HCT116 (cell line): ENCODE data around the gene EPHB3. TPM values are rescaled to one million over a fixed set of nuclear protein-coding genes. Genes with fewer than 3 reads are reported as not detected.

Experiments used
- ATAC-seq: fragments of 200-7000 bp; cut with Tn5 transposase; 2 replicates; pipeline ENCODE4 v1.9.1; 2020; ENCODE audit warnings: mild to moderate bottlenecking, moderate library complexity
- BruUV-seq: library from RNA; stranded (reverse); fragments of 400-500 nt; replicated peaks from 2 replicates; lab custom pipeline; 2021; lab: Mats Ljungman, UMichigan
- CTCF ChIA-PET: fragments of 300-600 bp; sonication (Branson Sonifier 250); formaldehyde crosslinking; loops from one replicate; lab custom pipeline; 2021; ENCODE audit warnings: antibody characterized with exemption; lab: Charles Lee
- POLR2A ChIA-PET: fragments of 300-600, 350-600 bp; sonication (Branson Sonifier 250); formaldehyde crosslinking; loops from one replicate; lab custom pipeline; 2021; ENCODE audit warnings: antibody characterized with exemption; lab: Charles Lee
- RAD21 ChIA-PET, 2 experiments: fragments of 300-600 bp; sonication (Branson Sonifier 250); formaldehyde crosslinking; loops; one replicate each; lab custom pipeline; 2023; ENCODE audit warnings: low total read pairs in 2 of 2; ENCODE audit not compliant: uncharacterized antibody in 2 of 2, unreplicated experiment in 2 of 2, low non-redundant PET in 1 of 2; lab: Charles Lee
- DNase-seq: peaks from one replicate; pipeline ENCODE4 v3.0.0-alpha.2; 2010; ENCODE audit warnings: low read depth, low spot score
- H2AFZ ChIP-seq: fragments of 200-600 bp; shearing (Covaris generic), sonication (generic); 2 replicates; pipeline ENCODE4 v1.6.1; 2017; ENCODE audit warnings: low read depth, mixed run types, mixed read lengths, antibody characterized with exemption, low read length; ENCODE audit not compliant: poor library complexity, severe bottlenecking
- H3K27ac ChIP-seq: 2 replicates; pipeline ENCODE4 v1.5.1; 2012; ENCODE audit warnings: low read depth, low read length
- H3K27me3 ChIP-seq: fragments of 200-600 bp; sonication (generic); 2 replicates; pipeline ENCODE4 v1.6.1; 2016; ENCODE audit warnings: mixed run types, low read length, mixed read lengths; ENCODE audit not compliant: insufficient read depth
- H3K36me3 ChIP-seq, 2 experiments: fragments of 200-500 bp in 1 of 2; fragments of 200-600 bp in 1 of 2; sonication (Bioruptor generic) in 1 of 2; sonication (generic) in 1 of 2; 2 replicates each; pipeline versions ENCODE4 v1.5.1 to v1.6.1; 2014 to 2016; ENCODE audit warnings: low read length in 2 of 2, inconsistent platforms in 1 of 2, mixed read lengths in 1 of 2, mixed run types in 1 of 2; ENCODE audit not compliant: insufficient read depth in 2 of 2, control insufficient read depth in 1 of 2
- H3K4me1 ChIP-seq, 2 experiments: fragments of 200-600 bp in 1 of 2; sonication (generic) in 1 of 2; 2 replicates each; pipeline versions ENCODE4 v1.5.1 to v1.6.1; 2012 to 2017; ENCODE audit warnings: low read length in 2 of 2, inconsistent platforms in 1 of 2, mild to moderate bottlenecking in 1 of 2, mixed read lengths in 1 of 2, mixed run types in 1 of 2, moderate library complexity in 1 of 2; ENCODE audit not compliant: insufficient read depth in 2 of 2, control insufficient read depth in 1 of 2
- H3K4me2 ChIP-seq: fragments of 200-600 bp; sonication (generic); 2 replicates; pipeline ENCODE4 v1.6.1; 2017; ENCODE audit warnings: mixed run types, low read length, mixed read lengths
- H3K4me3 ChIP-seq, 2 experiments: fragments of 200-600 bp in 1 of 2; sonication (generic) in 1 of 2; replicated peaks in 1 of 2; 2 replicates each; pipeline ENCODE4 v1.5.1; 2011 to 2016; ENCODE audit warnings: low read length in 2 of 2, control low read depth in 1 of 2, low read depth in 1 of 2, mild to moderate bottlenecking in 1 of 2, mixed read lengths in 1 of 2, mixed run types in 1 of 2
- H3K79me2 ChIP-seq: fragments of 200-600 bp; sonication (generic); 2 replicates; pipeline ENCODE4 v1.6.1; 2017; ENCODE audit warnings: mild to moderate bottlenecking, mixed run types, low read length, moderate library complexity, mixed read lengths; ENCODE audit not compliant: insufficient read depth
- H3K9ac ChIP-seq: fragments of 200-600 bp; sonication (generic); 2 replicates; pipeline ENCODE4 v1.6.1; 2016; ENCODE audit warnings: low read length, mixed read lengths
- H3K9me2 ChIP-seq: fragments of 200-600 bp; sonication (generic), shearing (Covaris generic); 2 replicates; pipeline ENCODE4 v1.6.1; 2017; ENCODE audit warnings: mixed run types, mild to moderate bottlenecking, moderate library complexity; ENCODE audit not compliant: insufficient read depth
- H3K9me3 ChIP-seq, 2 experiments: fragments of 200-500 bp in 1 of 2; fragments of 200-600 bp in 1 of 2; sonication (Bioruptor generic) in 1 of 2; sonication (generic) in 1 of 2; 2 replicates each; pipeline ENCODE4 v1.6.1; 2014 to 2017; ENCODE audit warnings: low read length in 2 of 2, mixed read lengths in 2 of 2, inconsistent platforms in 1 of 2, low read depth in 1 of 2, mild to moderate bottlenecking in 1 of 2, mixed run types in 1 of 2, moderate library complexity in 1 of 2; ENCODE audit not compliant: control insufficient read depth in 1 of 2, insufficient read depth in 1 of 2
- H4K20me1 ChIP-seq: fragments of 200-600 bp; sonication (generic), shearing (Covaris generic); 2 replicates; pipeline ENCODE4 v1.6.1; 2017; ENCODE audit warnings: mixed run types, mild to moderate bottlenecking, moderate library complexity; ENCODE audit not compliant: insufficient read depth
- CBX3 ChIP-seq: IDR thresholded peaks from 2 replicates; pipeline ENCODE4 v1.6.1; 2012; ENCODE audit warnings: low read depth
- CEBPB ChIP-seq: IDR thresholded peaks from 2 replicates; pipeline ENCODE4 v1.6.1; 2012; ENCODE audit warnings: low read depth
- EGR1 ChIP-seq: IDR thresholded peaks from 2 replicates; pipeline ENCODE4 v1.6.1; 2012; ENCODE audit warnings: low read depth
- EZH2phosphoT487 ChIP-seq: fragments of 200-600 bp; IDR thresholded peaks from 2 replicates; pipeline ENCODE4 v1.6.1; 2018; ENCODE audit warnings: antibody characterized with exemption, borderline replicate concordance
- JUND ChIP-seq: IDR thresholded peaks from 2 replicates; pipeline ENCODE4 v1.6.1; 2012
- RAD21 ChIP-seq: IDR thresholded peaks from 2 replicates; pipeline ENCODE4 v1.6.1; 2012; ENCODE audit warnings: low read depth, mild to moderate bottlenecking
- SIN3A ChIP-seq: IDR thresholded peaks from 2 replicates; pipeline ENCODE4 v1.6.1; 2012; ENCODE audit warnings: low read depth
- SP1 ChIP-seq: IDR thresholded peaks from 2 replicates; pipeline ENCODE4 v1.6.1; 2012; ENCODE audit warnings: low read depth
- ZFX ChIP-seq: fragments of 450-650 bp; IDR thresholded peaks from 2 replicates; pipeline ENCODE4 v1.6.1; 2017
- ZNF274 ChIP-seq: fragments of 200-500 bp; sonication (Bioruptor generic); IDR thresholded peaks from 2 replicates; pipeline ENCODE4 v1.6.1; 2014; ENCODE audit warnings: mild to moderate bottlenecking, low read depth, low read length, inconsistent platforms
- intact Hi-C: fragments of 100-400 bp; cut with micrococcal nuclease; formaldehyde crosslinking; loops from 2 replicates; pipeline ENCODE4 v1.10.0; 2022
- total RNA-seq: library from RNA; stranded (reverse); gene quantifications from one replicate; pipeline ENCODE4 v1.2.1, GENCODE V29; 2021; ENCODE audit not compliant: unreplicated experiment
- TF ChIP-seq, protein P1 (sequence below): IDR thresholded peaks from 2 replicates; pipeline ENCODE4 v1.6.1; 2011; ENCODE audit warnings: mild to moderate bottlenecking, low read length, moderate library complexity; ENCODE audit not compliant: insufficient replicate concordance; ENCODE audit errors: extremely low read depth
- TF ChIP-seq, protein P2 (sequence below): IDR thresholded peaks from 2 replicates; pipeline ENCODE4 v1.6.1; 2012; ENCODE audit warnings: low read depth
- TF ChIP-seq, protein P3 (sequence below): IDR thresholded peaks from 2 replicates; pipeline ENCODE4 v1.6.1; 2012
- TF ChIP-seq, protein P4 (sequence below), 3 experiments: fragments of 200-600 bp in 1 of 3; sonication (generic) in 1 of 3; IDR thresholded peaks in 2 of 3; conservative IDR thresholded peaks in 1 of 3; 2 replicates each; pipeline ENCODE4 v1.5.1; 2012 to 2017; ENCODE audit warnings: low read depth in 2 of 3, low read length in 2 of 3, antibody characterized with exemption in 1 of 3, borderline replicate concordance in 1 of 3, control low read depth in 1 of 3, mild to moderate bottlenecking in 1 of 3, mixed read lengths in 1 of 3, mixed run types in 1 of 3, moderate library complexity in 1 of 3; ENCODE audit not compliant: insufficient read depth in 1 of 3

Gene EPHB3
- total RNA-seq, 1 experiment from 2014 or later, result 6.5 TPM

DNA sequence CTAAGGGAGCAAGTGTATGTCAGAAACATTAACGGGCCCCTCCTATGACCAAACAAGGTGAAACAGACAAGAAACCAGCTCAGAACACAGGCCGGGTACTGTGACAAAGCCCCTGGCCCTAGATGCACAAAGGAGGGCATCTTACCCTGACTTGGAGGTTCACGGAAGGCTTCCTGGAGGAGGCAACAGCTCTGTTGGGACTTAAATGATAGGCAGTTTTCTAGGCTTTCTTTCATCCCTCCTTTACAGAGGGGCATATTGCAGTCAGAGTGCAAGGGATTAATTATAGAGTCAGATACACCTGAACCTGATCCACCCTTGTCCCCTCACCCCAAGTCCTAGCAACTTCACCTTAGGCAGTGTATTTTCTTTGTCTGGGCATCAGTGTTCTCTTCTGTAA is 8.4 kb downstream of the EPHB3 start (continued):
- TF ChIP-seq, protein P1, sequence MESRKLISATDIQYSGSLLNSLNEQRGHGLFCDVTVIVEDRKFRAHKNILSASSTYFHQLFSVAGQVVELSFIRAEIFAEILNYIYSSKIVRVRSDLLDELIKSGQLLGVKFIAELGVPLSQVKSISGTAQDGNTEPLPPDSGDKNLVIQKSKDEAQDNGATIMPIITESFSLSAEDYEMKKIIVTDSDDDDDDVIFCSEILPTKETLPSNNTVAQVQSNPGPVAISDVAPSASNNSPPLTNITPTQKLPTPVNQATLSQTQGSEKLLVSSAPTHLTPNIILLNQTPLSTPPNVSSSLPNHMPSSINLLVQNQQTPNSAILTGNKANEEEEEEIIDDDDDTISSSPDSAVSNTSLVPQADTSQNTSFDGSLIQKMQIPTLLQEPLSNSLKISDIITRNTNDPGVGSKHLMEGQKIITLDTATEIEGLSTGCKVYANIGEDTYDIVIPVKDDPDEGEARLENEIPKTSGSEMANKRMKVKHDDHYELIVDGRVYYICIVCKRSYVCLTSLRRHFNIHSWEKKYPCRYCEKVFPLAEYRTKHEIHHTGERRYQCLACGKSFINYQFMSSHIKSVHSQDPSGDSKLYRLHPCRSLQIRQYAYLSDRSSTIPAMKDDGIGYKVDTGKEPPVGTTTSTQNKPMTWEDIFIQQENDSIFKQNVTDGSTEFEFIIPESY, result no peak
- TF ChIP-seq ZFX (no peak), SIN3A (no peak), SP1 (no peak), EGR1 (no peak)
- TF ChIP-seq, protein P2, sequence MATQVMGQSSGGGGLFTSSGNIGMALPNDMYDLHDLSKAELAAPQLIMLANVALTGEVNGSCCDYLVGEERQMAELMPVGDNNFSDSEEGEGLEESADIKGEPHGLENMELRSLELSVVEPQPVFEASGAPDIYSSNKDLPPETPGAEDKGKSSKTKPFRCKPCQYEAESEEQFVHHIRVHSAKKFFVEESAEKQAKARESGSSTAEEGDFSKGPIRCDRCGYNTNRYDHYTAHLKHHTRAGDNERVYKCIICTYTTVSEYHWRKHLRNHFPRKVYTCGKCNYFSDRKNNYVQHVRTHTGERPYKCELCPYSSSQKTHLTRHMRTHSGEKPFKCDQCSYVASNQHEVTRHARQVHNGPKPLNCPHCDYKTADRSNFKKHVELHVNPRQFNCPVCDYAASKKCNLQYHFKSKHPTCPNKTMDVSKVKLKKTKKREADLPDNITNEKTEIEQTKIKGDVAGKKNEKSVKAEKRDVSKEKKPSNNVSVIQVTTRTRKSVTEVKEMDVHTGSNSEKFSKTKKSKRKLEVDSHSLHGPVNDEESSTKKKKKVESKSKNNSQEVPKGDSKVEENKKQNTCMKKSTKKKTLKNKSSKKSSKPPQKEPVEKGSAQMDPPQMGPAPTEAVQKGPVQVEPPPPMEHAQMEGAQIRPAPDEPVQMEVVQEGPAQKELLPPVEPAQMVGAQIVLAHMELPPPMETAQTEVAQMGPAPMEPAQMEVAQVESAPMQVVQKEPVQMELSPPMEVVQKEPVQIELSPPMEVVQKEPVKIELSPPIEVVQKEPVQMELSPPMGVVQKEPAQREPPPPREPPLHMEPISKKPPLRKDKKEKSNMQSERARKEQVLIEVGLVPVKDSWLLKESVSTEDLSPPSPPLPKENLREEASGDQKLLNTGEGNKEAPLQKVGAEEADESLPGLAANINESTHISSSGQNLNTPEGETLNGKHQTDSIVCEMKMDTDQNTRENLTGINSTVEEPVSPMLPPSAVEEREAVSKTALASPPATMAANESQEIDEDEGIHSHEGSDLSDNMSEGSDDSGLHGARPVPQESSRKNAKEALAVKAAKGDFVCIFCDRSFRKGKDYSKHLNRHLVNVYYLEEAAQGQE, result no peak

DNA sequence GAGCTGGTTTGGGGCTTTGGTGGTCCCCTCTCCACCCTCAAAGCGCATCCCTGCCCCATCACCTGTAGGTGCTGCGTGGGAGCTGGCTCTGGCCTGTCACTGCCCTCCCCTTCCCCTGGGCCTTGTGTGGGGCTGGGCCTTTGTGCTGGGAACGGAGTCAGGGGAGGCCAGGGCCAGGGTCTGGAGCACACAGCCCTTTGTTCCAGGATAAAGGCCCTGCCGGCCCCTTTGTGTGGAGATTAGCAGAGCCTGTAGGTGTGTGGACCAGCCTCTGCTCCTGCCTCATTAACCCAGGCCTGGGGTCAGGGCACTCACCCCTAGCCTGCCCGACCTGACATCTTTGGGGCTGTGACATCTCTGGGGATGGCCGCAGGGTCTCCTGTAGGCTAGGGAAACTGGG is 8.9 kb downstream of the EPHB3 start:
- Histone ChIP-seq H3K36me3 (peaks cover 0 to 2% of the 10 kb centered on the region in 2 experiments; a peak in 1 of 4 replicates), H3K9me2 (no peaks in the 10 kb centered on the region), H3K4me3 (no peak overlapping the region), H3K9ac (no peak overlapping the region), H2AFZ (no peak overlapping the region), H3K4me2 (no peak overlapping the region), H3K27me3 (no peaks in the 10 kb centered on the region), H3K4me1 (peaks cover 27 to 48% of the 10 kb centered on the region in 2 experiments), H3K27ac (no peak overlapping the region), H3K9me3 (no peaks in the 10 kb centered on the region), H4K20me1 (no peaks in the 10 kb centered on the region), H3K79me2 (no peaks in the 10 kb centered on the region)
- DNase-seq, result no peak
- POLR2A ChIA-PET, result no interaction called here
- intact Hi-C loops, result no loop called here
- ATAC-seq, result no peak
- no TSS peak for BruUV-seq
- CTCF ChIA-PET, result no interaction called here
- RAD21 ChIA-PET, result no interaction called here
- no peak for TF ChIP-seq EGR1
- no peak for TF ChIP-seq RAD21
- TF ChIP-seq, protein P2, result no peak
- no peak for TF ChIP-seq CBX3
- no peak for TF ChIP-seq JUND
- TF ChIP-seq, protein P3, sequence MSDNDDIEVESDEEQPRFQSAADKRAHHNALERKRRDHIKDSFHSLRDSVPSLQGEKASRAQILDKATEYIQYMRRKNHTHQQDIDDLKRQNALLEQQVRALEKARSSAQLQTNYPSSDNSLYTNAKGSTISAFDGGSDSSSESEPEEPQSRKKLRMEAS, result no peak
- TF ChIP-seq EZH2phosphoT487, result no peak
- no peak for TF ChIP-seq ZNF274
- TF ChIP-seq SIN3A, result no peak
- TF ChIP-seq CEBPB, result no peak
- TF ChIP-seq, protein P4, sequence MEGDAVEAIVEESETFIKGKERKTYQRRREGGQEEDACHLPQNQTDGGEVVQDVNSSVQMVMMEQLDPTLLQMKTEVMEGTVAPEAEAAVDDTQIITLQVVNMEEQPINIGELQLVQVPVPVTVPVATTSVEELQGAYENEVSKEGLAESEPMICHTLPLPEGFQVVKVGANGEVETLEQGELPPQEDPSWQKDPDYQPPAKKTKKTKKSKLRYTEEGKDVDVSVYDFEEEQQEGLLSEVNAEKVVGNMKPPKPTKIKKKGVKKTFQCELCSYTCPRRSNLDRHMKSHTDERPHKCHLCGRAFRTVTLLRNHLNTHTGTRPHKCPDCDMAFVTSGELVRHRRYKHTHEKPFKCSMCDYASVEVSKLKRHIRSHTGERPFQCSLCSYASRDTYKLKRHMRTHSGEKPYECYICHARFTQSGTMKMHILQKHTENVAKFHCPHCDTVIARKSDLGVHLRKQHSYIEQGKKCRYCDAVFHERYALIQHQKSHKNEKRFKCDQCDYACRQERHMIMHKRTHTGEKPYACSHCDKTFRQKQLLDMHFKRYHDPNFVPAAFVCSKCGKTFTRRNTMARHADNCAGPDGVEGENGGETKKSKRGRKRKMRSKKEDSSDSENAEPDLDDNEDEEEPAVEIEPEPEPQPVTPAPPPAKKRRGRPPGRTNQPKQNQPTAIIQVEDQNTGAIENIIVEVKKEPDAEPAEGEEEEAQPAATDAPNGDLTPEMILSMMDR (IDR thresholded peaks at IDR 0.05 in 2 of 3, conservative IDR thresholded peaks at IDR 0.05 in 1 of 3; ENCODE audit: borderline replicate concordance in 1 of 3, insufficient read depth in 1 of 3, low read depth in 2 of 3, low read length in 2 of 3), result no peak
